Hepatocyte (in vitro differentiated cells): ENCODE measurements around the gene HDAC5. TPM values are rescaled to one million over a fixed set of nuclear protein-coding genes. Genes with fewer than 3 reads are reported as not detected.

ENCODE experiments used
- DNase-seq: peaks from one replicate; pipeline ENCODE4 v3.0.0-alpha.2; 2016; ENCODE audit warnings: low spot score
- H2AFZ ChIP-seq: fragments of 200-600 bp; sonication (generic); 2 replicates; pipeline ENCODE4 v1.6.0; 2016; ENCODE audit warnings: antibody characterized with exemption, mild to moderate bottlenecking
- H3K27ac ChIP-seq: fragments of 200-600 bp; sonication (generic); 2 replicates; pipeline ENCODE4 v1.5.1; 2016; ENCODE audit warnings: mild to moderate bottlenecking
- H3K27me3 ChIP-seq: fragments of 200-600 bp; sonication (generic); 2 replicates; pipeline ENCODE4 v1.6.1; 2016
- H3K36me3 ChIP-seq: fragments of 200-600 bp; sonication (generic); replicated peaks from 2 replicates; pipeline ENCODE4 v1.5.1; 2016; ENCODE audit warnings: low read depth; ENCODE audit not compliant: insufficient read depth
- H3K4me1 ChIP-seq: fragments of 200-600 bp; sonication (generic); 2 replicates; pipeline ENCODE4 v1.5.1; 2016; ENCODE audit warnings: mild to moderate bottlenecking, moderate library complexity; ENCODE audit not compliant: insufficient read depth
- H3K4me2 ChIP-seq: fragments of 200-600 bp; sonication (generic); 2 replicates; pipeline ENCODE4 v1.6.0; 2016
- H3K4me3 ChIP-seq: fragments of 200-600 bp; sonication (generic); 2 replicates; pipeline ENCODE4 v1.5.1; 2016; ENCODE audit warnings: mild to moderate bottlenecking
- H3K79me2 ChIP-seq: fragments of 200-600 bp; sonication (generic); 2 replicates; pipeline ENCODE4 v1.6.0; 2017; ENCODE audit warnings: mild to moderate bottlenecking
- H3K9me2 ChIP-seq: fragments of 200-600 bp; sonication (generic); replicated peaks from 2 replicates; pipeline ENCODE4 v1.6.0; 2017; ENCODE audit warnings: mild to moderate bottlenecking; ENCODE audit not compliant: insufficient read depth
- H3K9me3 ChIP-seq: fragments of 200-600 bp; sonication (generic); 2 replicates; pipeline ENCODE4 v1.5.1; 2016; ENCODE audit warnings: low read depth, mild to moderate bottlenecking
- H4K20me1 ChIP-seq: fragments of 200-600 bp; sonication (generic); 2 replicates; pipeline ENCODE4 v1.6.0; 2016; ENCODE audit warnings: mild to moderate bottlenecking; ENCODE audit not compliant: insufficient read depth, poor library complexity, severe bottlenecking
- CTCF ChIP-seq: fragments of 200-600 bp; sonication (generic); IDR thresholded peaks from 2 replicates; pipeline ENCODE4 v1.5.1; 2016; ENCODE audit warnings: antibody characterized with exemption, mild to moderate bottlenecking; ENCODE audit not compliant: poor library complexity
- EZH2 ChIP-seq: fragments of 200-600 bp; sonication (generic); IDR thresholded peaks from 2 replicates; pipeline ENCODE4 v1.6.1; 2016; ENCODE audit warnings: antibody characterized with exemption, mild to moderate bottlenecking, borderline replicate concordance
- EZH2phosphoT487 ChIP-seq: fragments of 200-600 bp; sonication (generic); IDR thresholded peaks from one replicate; pipeline ENCODE4 v1.6.1; 2018; ENCODE audit warnings: antibody characterized with exemption, mild to moderate bottlenecking, low read depth, moderate library complexity; ENCODE audit not compliant: unreplicated experiment, severe bottlenecking
- WGBS: methylation state at CpG from one replicate; pipeline ENCODE4 v1.1.6; 2016; ENCODE audit warnings: low lambda C conversion rate; ENCODE audit errors: missing lambda C conversion rate; 5-methylcytosine and 5-hydroxymethylcytosine counted together
- polyA plus RNA-seq: library from polyadenylated mRNA; unstranded; fragments of >200 nt; fragmentation: Nextera tagmentation; extraction: Ambion mirVana; gene quantifications from 2 replicates; pipeline ENCODE4 v1.2.1, GENCODE V29; 2016
- total RNA-seq: library from RNA; depleted of rRNA; stranded (reverse); fragments of >200 nt; gene quantifications from 2 replicates; pipeline ENCODE4 v1.2.3, GENCODE V29; 2014

The HDAC5 gene
- total and polyA plus RNA-seq, 2 experiments from 2014 or later = 33.9 to 42.7 TPM

- Histone ChIP-seq H3K36me3 (no peaks in the 10 kb centered on the region), H3K4me1 (peaks cover 21% of the 10 kb centered on the region), H3K9me3 (no peaks in the 10 kb centered on the region), H4K20me1 (no peaks in the 10 kb centered on the region), H3K27ac (no peak overlapping the region), H2AFZ (no peak overlapping the region), H3K4me3 (no peak overlapping the region), H3K9me2 (no peaks in the 10 kb centered on the region), H3K4me2 (no peak overlapping the region), H3K27me3 (no peaks in the 10 kb centered on the region), H3K79me2 (peaks cover 3% of the 10 kb centered on the region)
- no peak for TF ChIP-seq EZH2phosphoT487
- no peak for TF ChIP-seq EZH2
- WGBS = 94% methylated on average over 21 of the region's 21 CpGs
- no peak for DNase-seq
Measured at GRCh38 chr17:44093231-44093900, 30.1 kb downstream of the HDAC5 start.

- H2AFZ ChIP-seq = no peak overlapping the region
- H3K9me2 ChIP-seq = no peaks in the 10 kb centered on the region
- H4K20me1 ChIP-seq = no peaks in the 10 kb centered on the region
- no peak for TF ChIP-seq EZH2
- TF ChIP-seq CTCF = no peak
- no peak for TF ChIP-seq EZH2phosphoT487
- DNase-seq = no peak
- no peak overlapping the region for H3K4me2 ChIP-seq
- H3K9me3 ChIP-seq = no peaks in the 10 kb centered on the region
- peaks cover 26% of the 10 kb centered on the region for H3K4me1 ChIP-seq
- no peak overlapping the region for H3K27ac ChIP-seq
- no peaks in the 10 kb centered on the region for H3K36me3 ChIP-seq
- no peaks in the 10 kb centered on the region for H3K27me3 ChIP-seq
- peaks cover 3% of the 10 kb centered on the region for H3K79me2 ChIP-seq
- 94% methylated on average over 11 of the region's 11 CpGs for WGBS
- no peak overlapping the region for H3K4me3 ChIP-seq
Measured at GRCh38 chr17:44092051-44092450, 31.4 kb downstream of the HDAC5 start.

- Histone ChIP-seq H3K79me2 (peaks cover 3% of the 10 kb centered on the region), H3K9me2 (no peaks in the 10 kb centered on the region), H3K4me3 (no peak overlapping the region), H3K4me1 (peaks cover 23% of the 10 kb centered on the region), H3K27me3 (no peaks in the 10 kb centered on the region), H3K4me2 (no peak overlapping the region), H3K9me3 (no peaks in the 10 kb centered on the region), H2AFZ (no peak overlapping the region), H3K36me3 (no peaks in the 10 kb centered on the region), H4K20me1 (no peaks in the 10 kb centered on the region), H3K27ac (no peak overlapping the region)
- no peak for DNase-seq
- 95% methylated on average over 14 of the region's 14 CpGs for WGBS
- TF ChIP-seq CTCF (no peak), EZH2 (no peak), EZH2phosphoT487 (no peak)
Measured at GRCh38 chr17:44091200-44091997, 32.0 kb downstream of the HDAC5 start.

- Histone ChIP-seq H3K79me2 (no peaks in the 10 kb centered on the region), H3K27ac (no peak overlapping the region), H3K4me1 (peaks cover 11% of the 10 kb centered on the region), H3K9me3 (no peaks in the 10 kb centered on the region), H3K4me3 (no peak overlapping the region), H3K4me2 (no peak overlapping the region), H3K27me3 (no peaks in the 10 kb centered on the region), H2AFZ (no peak overlapping the region), H3K9me2 (no peaks in the 10 kb centered on the region), H4K20me1 (no peaks in the 10 kb centered on the region), H3K36me3 (no peaks in the 10 kb centered on the region)
- DNase-seq = no peak
- WGBS = 92% methylated on average over 10 of the region's 16 CpGs
- no peak for TF ChIP-seq EZH2phosphoT487
- no peak for TF ChIP-seq CTCF
- no peak for TF ChIP-seq EZH2
Measured at GRCh38 chr17:44088254-44088653, 35.2 kb downstream of the HDAC5 start.
